ENCODE results near the gene BORCS5. TPM values are rescaled to one million over a fixed set of nuclear protein-coding genes. Genes with fewer than 3 reads are reported as not detected.
"Not testable (repeated sequence)": the region's sequence is repeated elsewhere in the genome, so short reads cannot be mapped to it uniquely, and the experiment has no call there.

BORCS5 gene
- total RNA-seq, 1 donor from 2014 or later = 8.7 TPM

GRCh38 chr12:12349711-12350665 lies 6.9 kb upstream of the BORCS5 start, which contains the start of gene MANSC1:
TSS of gene MANSC1 (minus strand) at chr12:12350242. CDS start at chr12:12343314, 6,928 bp downstream.
- peak; percentile 67 for DNase-seq
- peaks cover 19% of the 10 kb centered on the region for H3K4me1 ChIP-seq
- intact Hi-C loops (cut with micrococcal nuclease) = no loop called here
- peak; percentile 61 for TF ChIP-seq CTCF (IDR thresholded peaks at IDR 0.05; ENCODE audit: borderline replicate concordance)
- H3K27me3 ChIP-seq (ENCODE audit: low read depth) = no peaks in the 10 kb centered on the region
- H3K27ac ChIP-seq (replicated peaks) = peak within 1 kb of the TSS; percentile 83
- no peaks in the 10 kb centered on the region for H3K36me3 ChIP-seq
- no peaks in the 10 kb centered on the region for H3K9me3 ChIP-seq (replicated peaks)
- peak within 1 kb of the TSS; percentile 95 for H3K4me3 ChIP-seq

- no peaks in the 10 kb centered on the region for H3K27me3 ChIP-seq (ENCODE audit: low read depth)
- H3K4me1 ChIP-seq = peaks cover 19% of the 10 kb centered on the region
- H3K36me3 ChIP-seq = no peaks in the 10 kb centered on the region
- no peaks in the 10 kb centered on the region for H3K9me3 ChIP-seq (replicated peaks)
- H3K4me3 ChIP-seq = peak overlapping the region; percentile 95
- no peak overlapping the region for H3K27ac ChIP-seq (replicated peaks)
- intact Hi-C loops (cut with micrococcal nuclease) = no loop called here
- DNase-seq = no peak
- no peak for TF ChIP-seq CTCF (IDR thresholded peaks at IDR 0.05; ENCODE audit: borderline replicate concordance)
Measured at GRCh38 chr12:12350868-12351463, 5.9 kb upstream of the BORCS5 start.

- H3K27me3 ChIP-seq (ENCODE audit: low read depth); H3K27ac ChIP-seq (replicated peaks); DNase-seq; H3K36me3 ChIP-seq; intact Hi-C loops (cut with micrococcal nuclease); H3K9me3 ChIP-seq (replicated peaks); H3K4me3 ChIP-seq: not testable (repeated sequence)
- peaks cover 19% of the 10 kb centered on the region for H3K4me1 ChIP-seq
Measured at GRCh38 chr12:12351468-12352185, 5.3 kb upstream of the BORCS5 start.

GRCh38 chr12:12353276-12353675 lies 3.6 kb upstream of the BORCS5 start:
- Histone ChIP-seq H3K27me3 (ENCODE audit: low read depth) (no peaks in the 10 kb centered on the region), H3K36me3 (no peaks in the 10 kb centered on the region), H3K9me3 (replicated peaks) (no peaks in the 10 kb centered on the region), H3K27ac (replicated peaks) (no peak overlapping the region), H3K4me1 (peaks cover 32% of the 10 kb centered on the region), H3K4me3 (no peak overlapping the region)
- no peak for DNase-seq
- TF ChIP-seq CTCF (IDR thresholded peaks at IDR 0.05; ENCODE audit: borderline replicate concordance) = no peak
- intact Hi-C loops (cut with micrococcal nuclease) = no loop called here

- H3K4me3 ChIP-seq = no peak overlapping the region
- no peak for TF ChIP-seq CTCF (IDR thresholded peaks at IDR 0.05; ENCODE audit: borderline replicate concordance)
- no peaks in the 10 kb centered on the region for H3K36me3 ChIP-seq
- H3K9me3 ChIP-seq (replicated peaks) = no peaks in the 10 kb centered on the region
- no peak overlapping the region for H3K27ac ChIP-seq (replicated peaks)
- H3K27me3 ChIP-seq (ENCODE audit: low read depth) = no peaks in the 10 kb centered on the region
- DNase-seq = no peak
- intact Hi-C loops (cut with micrococcal nuclease) = no loop called here
- H3K4me1 ChIP-seq = peaks cover 36% of the 10 kb centered on the region
Measured at GRCh38 chr12:12353807-12354206, 3.1 kb upstream of the BORCS5 start.

Measured in left ventricle myocardium inferior (tissue), 1 donor.